Mononuclear cell (primary cell): ENCODE results near the gene C1QTNF6. TPM values are rescaled to one million over a fixed set of nuclear protein-coding genes. Genes with fewer than 3 reads are reported as not detected.

Experiments
- H3K27me3 ChIP-seq: 2 replicates; pipeline ENCODE4 v1.6.0; 2011; ENCODE audit warnings: low read length, control low read depth; ENCODE audit not compliant: insufficient read depth
- H3K4me1 ChIP-seq: 2 replicates; pipeline ENCODE4 v1.5.1; 2011; ENCODE audit warnings: mild to moderate bottlenecking, low read length, control low read depth; ENCODE audit not compliant: insufficient read depth
- H3K4me3 ChIP-seq: 2 replicates; pipeline ENCODE4 v1.5.1; 2011; ENCODE audit warnings: mild to moderate bottlenecking, low read length, moderate library complexity
- H3K9me3 ChIP-seq: 2 replicates; pipeline ENCODE4 v1.5.1; 2011; ENCODE audit warnings: low read depth, mild to moderate bottlenecking, control low read depth, low read length
- total RNA-seq: library from RNA; depleted of rRNA; stranded (reverse); fragments of >200 nt; gene quantifications from one replicate; pipeline ENCODE4 v1.2.3, GENCODE V29; 2012

C1QTNF6 gene
- total RNA-seq, 1 donor, result 1.4 TPM

GRCh38 chr22:37169947-37170688 lies 17.9 kb downstream of the C1QTNF6 start:
- no peaks in the 10 kb centered on the region for H3K9me3 ChIP-seq
- no peak overlapping the region for H3K4me3 ChIP-seq
- peaks cover 51% of the 10 kb centered on the region for H3K4me1 ChIP-seq
- no peaks in the 10 kb centered on the region for H3K27me3 ChIP-seq

GRCh38 chr22:37169406-37169805 lies 18.6 kb downstream of the C1QTNF6 start:
- Histone ChIP-seq H3K4me3 (no peak overlapping the region), H3K4me1 (peaks cover 57% of the 10 kb centered on the region)

GRCh38 chr22:37167981-37168647 lies 19.9 kb downstream of the C1QTNF6 start:
- H3K9me3 ChIP-seq, result no peaks in the 10 kb centered on the region
- H3K4me3 ChIP-seq, result no peak overlapping the region
- H3K4me1 ChIP-seq, result peaks cover 68% of the 10 kb centered on the region
- no peaks in the 10 kb centered on the region for H3K27me3 ChIP-seq

More at GRCh38 chr22:37169406-37169805, 18.6 kb downstream of the C1QTNF6 start:
- Histone ChIP-seq H3K9me3 (no peaks in the 10 kb centered on the region), H3K27me3 (no peaks in the 10 kb centered on the region)

GRCh38 chr22:37167176-37167980 lies 20.7 kb downstream of the C1QTNF6 start:
- Histone ChIP-seq H3K4me3 (no peak overlapping the region), H3K9me3 (no peaks in the 10 kb centered on the region), H3K4me1 (peaks cover 74% of the 10 kb centered on the region), H3K27me3 (no peaks in the 10 kb centered on the region)

GRCh38 chr22:37166675-37167066 lies 21.4 kb downstream of the C1QTNF6 start:
- Histone ChIP-seq H3K4me1 (peaks cover 81% of the 10 kb centered on the region), H3K9me3 (no peaks in the 10 kb centered on the region), H3K27me3 (no peaks in the 10 kb centered on the region), H3K4me3 (no peak overlapping the region)

GRCh38 chr22:37165940-37166674 lies 21.9 kb downstream of the C1QTNF6 start:
- Histone ChIP-seq H3K4me1 (peaks cover 87% of the 10 kb centered on the region), H3K4me3 (no peak overlapping the region), H3K9me3 (no peaks in the 10 kb centered on the region), H3K27me3 (no peaks in the 10 kb centered on the region)

- no peak overlapping the region for H3K4me3 ChIP-seq
- H3K27me3 ChIP-seq, result no peaks in the 10 kb centered on the region
- peaks cover 85% of the 10 kb centered on the region for H3K4me1 ChIP-seq
- H3K9me3 ChIP-seq, result no peaks in the 10 kb centered on the region
These were observed 23.0 kb downstream of the C1QTNF6 start for GRCh38 chr22:37165066-37165465.

GRCh38 chr22:37164505-37164887 lies 23.6 kb downstream of the C1QTNF6 start:
- Histone ChIP-seq H3K4me1 (peaks cover 84% of the 10 kb centered on the region), H3K27me3 (no peaks in the 10 kb centered on the region), H3K9me3 (no peaks in the 10 kb centered on the region), H3K4me3 (no peak overlapping the region)

GRCh38 chr22:37163575-37164504 lies 24.2 kb downstream of the C1QTNF6 start:
- H3K4me1 ChIP-seq, result peaks cover 86% of the 10 kb centered on the region
- no peaks in the 10 kb centered on the region for H3K27me3 ChIP-seq
- no peaks in the 10 kb centered on the region for H3K9me3 ChIP-seq
- no peak overlapping the region for H3K4me3 ChIP-seq

- Histone ChIP-seq H3K27me3 (no peaks in the 10 kb centered on the region), H3K4me3 (no peak overlapping the region), H3K9me3 (no peaks in the 10 kb centered on the region), H3K4me1 (peaks cover 86% of the 10 kb centered on the region)
These were observed 25.0 kb downstream of the C1QTNF6 start for GRCh38 chr22:37163096-37163489.

GRCh38 chr22:37162221-37163095 lies 25.6 kb downstream of the C1QTNF6 start:
- Histone ChIP-seq H3K4me3 (no peak overlapping the region), H3K9me3 (no peaks in the 10 kb centered on the region), H3K27me3 (no peaks in the 10 kb centered on the region), H3K4me1 (peaks cover 85% of the 10 kb centered on the region)

GRCh38 chr22:37161443-37161842 lies 26.6 kb downstream of the C1QTNF6 start:
- Histone ChIP-seq H3K4me1 (peaks cover 80% of the 10 kb centered on the region), H3K27me3 (no peaks in the 10 kb centered on the region), H3K4me3 (no peak overlapping the region), H3K9me3 (no peaks in the 10 kb centered on the region)

- H3K9me3 ChIP-seq, result no peaks in the 10 kb centered on the region
- no peak overlapping the region for H3K4me3 ChIP-seq
- peaks cover 69% of the 10 kb centered on the region for H3K4me1 ChIP-seq
- H3K27me3 ChIP-seq, result no peaks in the 10 kb centered on the region
These were observed 28.0 kb downstream of the C1QTNF6 start for GRCh38 chr22:37160027-37160426.
